C4-2B (cell line): ENCODE data around the gene ELL2.
"Not testable (repeated sequence)": the region's sequence is repeated elsewhere in the genome, so short reads cannot be mapped to it uniquely, and the experiment has no call there.

ENCODE experiments used
- H3K27ac ChIP-seq: fragments of 450-650 bp; 2 replicates; pipeline ENCODE4 v1.5.1; 2017
- CTCF ChIP-seq: fragments of 450-650 bp; conservative IDR thresholded peaks from 2 replicates; pipeline ENCODE4 v1.5.1; 2017; ENCODE audit warnings: mild to moderate bottlenecking
- ZFX ChIP-seq: fragments of 450-650 bp; IDR thresholded peaks from 2 replicates; pipeline ENCODE4 v1.6.1; 2017

Gene ELL2

GRCh38 chr5:95876782-95877181 is 84.9 kb downstream of the ELL2 start:
- no peak for TF ChIP-seq ZFX
- TF ChIP-seq CTCF = no peak
- H3K27ac ChIP-seq = no peak overlapping the region

GRCh38 chr5:95874246-95874645 is 87.4 kb downstream of the ELL2 start:
- no peak overlapping the region for H3K27ac ChIP-seq

GRCh38 chr5:95873351-95873750 is 88.3 kb downstream of the ELL2 start:
- no peak overlapping the region for H3K27ac ChIP-seq
- TF ChIP-seq ZFX (no peak), CTCF (no peak)

More at GRCh38 chr5:95874246-95874645, 87.4 kb downstream of the ELL2 start:
- no peak for TF ChIP-seq CTCF
- no peak for TF ChIP-seq ZFX

DNA sequence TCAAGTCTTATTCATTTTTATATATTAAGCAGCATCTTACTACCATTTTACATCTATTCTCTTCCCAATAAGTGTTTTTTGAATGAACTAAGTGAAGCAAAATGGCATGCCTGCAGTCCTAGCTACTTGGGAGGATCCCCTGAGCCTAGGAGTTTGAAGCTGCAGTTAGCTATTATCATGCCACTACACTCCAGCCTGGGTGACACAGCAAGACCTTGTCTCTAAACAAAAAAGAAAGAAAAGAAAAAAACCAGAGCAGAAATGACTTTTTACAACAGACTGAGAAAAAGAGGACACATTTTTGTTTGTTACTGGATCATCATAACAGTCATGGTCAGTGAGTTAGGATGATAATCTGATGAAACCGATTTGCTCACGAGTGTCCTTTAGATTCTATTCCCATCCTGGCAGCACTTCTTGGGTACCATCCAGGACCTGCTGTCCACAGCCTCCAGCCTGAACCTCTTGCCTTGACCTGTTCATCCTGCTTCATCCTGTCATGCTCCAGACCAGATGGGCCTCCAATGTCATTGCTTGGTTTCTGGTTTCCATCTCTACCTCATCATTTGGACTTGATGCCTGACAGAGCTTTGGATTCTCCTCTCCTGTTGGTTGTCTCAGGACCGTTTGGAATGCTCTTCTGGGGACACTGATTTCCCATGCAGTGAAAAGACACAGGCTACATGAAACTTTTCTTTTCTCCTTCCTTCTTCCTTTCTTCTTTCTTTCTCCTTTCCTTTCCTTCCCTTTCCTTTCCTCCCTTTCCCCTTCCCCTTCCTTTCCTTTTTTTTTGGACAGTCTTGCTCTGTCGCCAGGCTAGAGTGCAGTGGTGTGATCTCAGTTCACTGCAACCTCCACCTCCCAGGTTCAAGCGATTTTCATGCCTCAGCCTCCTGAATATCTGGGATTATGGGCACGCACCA is 89.0 kb downstream of the ELL2 start:
- no peak overlapping the region for H3K27ac ChIP-seq
- TF ChIP-seq CTCF (no peak), ZFX (no peak)

DNA sequence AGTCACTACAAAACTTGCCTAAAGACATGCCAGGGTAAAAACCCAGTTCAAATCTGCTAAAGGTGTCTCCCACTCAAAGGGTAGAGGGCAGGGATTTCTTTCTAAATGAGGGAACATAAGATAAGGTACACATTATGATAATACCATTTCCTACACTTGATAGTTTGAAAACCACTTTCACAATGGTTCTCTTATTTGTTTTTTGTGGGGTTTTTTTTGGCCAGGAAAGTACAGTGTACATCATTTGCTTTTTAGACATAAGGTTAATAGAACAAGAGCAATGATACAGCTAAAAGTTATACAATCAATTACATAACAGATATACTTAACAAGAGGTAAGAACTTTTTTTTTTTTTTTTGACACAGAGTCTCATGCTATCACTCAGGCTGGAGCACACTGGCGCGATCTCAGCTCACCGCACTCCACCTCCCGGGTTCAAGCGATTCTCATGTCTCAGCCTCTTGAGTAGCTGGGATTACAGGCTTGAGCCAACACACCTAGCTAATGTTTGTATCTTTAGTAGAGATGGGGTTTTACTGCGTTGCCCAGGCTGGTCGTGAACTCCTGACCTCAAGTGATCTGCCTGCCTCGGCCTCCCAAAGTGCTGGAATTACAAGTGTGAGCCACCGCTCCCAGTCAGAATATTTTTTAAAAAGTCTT is 90.4 kb downstream of the ELL2 start:
- no peak for TF ChIP-seq CTCF
- TF ChIP-seq ZFX = no peak
- H3K27ac ChIP-seq = no peak overlapping the region

DNA sequence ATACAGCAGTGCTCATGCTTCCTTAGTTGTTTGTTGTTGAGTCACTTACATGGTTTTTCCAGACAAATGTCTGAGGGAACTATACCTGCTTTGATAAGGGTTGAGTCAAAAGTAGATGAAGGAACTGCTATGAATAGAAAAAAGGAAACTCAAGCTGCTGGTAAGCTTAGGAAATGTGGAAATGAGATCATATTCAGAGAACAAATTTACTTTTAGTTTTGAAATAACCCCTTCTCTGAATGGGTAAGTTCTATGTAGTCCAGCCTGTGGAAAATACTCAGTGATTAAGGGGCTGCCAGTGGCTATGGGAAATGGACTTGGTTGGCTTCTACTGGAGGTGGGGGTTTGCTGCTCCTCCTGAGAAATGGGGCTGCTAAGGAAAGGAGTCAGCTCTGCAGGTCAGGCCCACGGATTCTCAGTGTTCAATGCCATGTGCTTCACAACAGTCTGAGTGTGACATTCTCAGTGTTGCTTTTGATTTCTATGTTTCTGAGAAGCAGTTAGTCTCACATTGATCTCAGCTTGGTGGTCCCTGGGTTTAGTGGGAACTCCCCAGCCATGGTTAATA is 91.5 kb downstream of the ELL2 start:
- no peak for TF ChIP-seq CTCF
- TF ChIP-seq ZFX = no peak
- no peak overlapping the region for H3K27ac ChIP-seq

GRCh38 chr5:95869173-95869855 is 92.3 kb downstream of the ELL2 start:
- not testable (repeated sequence) for H3K27ac ChIP-seq
